NCI-H69 (cell line): ENCODE measurements around the gene MPDU1.
"Not testable (repeated sequence)": the region's sequence is repeated elsewhere in the genome, so short reads cannot be mapped to it uniquely, and the experiment has no call there.

ENCODE experiments used
- DNase-seq: peaks from one replicate; lab custom pipeline; 2025; lab: John Stamatoyannopoulos, UW

Gene MPDU1

GRCh38 chr17:7614425-7615264, 31.0 kb downstream of the MPDU1 start, which contains the start of gene FXR2:
Gene FXR2, minus strand, starts transcription at chr17:7614897. Its CDS starts 365 bp downstream, at chr17:7614532.
- peak; percentile 98 for DNase-seq

- DNase-seq, result no peak
Measured at GRCh38 chr17:7615265-7615747, 31.7 kb downstream of the MPDU1 start.

DNA sequence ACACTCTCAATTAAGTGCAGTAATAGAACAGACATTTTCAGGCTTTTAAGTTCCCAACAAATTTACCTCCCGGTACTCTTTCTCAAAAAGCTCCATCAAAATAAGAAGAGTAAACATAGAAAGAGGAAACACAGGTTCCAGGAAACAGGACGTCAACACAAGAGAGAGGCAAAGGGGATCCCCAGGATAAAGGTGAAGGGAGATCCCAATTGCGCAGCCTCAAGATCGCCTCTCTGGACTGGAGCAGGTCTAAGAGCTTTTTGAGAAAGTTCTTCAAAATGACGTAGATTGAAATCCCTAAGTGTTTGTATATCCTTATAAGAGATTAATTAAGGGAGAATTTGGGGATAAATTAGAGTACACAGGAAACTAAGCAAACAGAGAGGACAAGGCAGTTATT, 35.0 kb downstream of the MPDU1 start:
- no peak for DNase-seq

GRCh38 chr17:7620835-7621234, 37.2 kb downstream of the MPDU1 start:
- no peak for DNase-seq

- DNase-seq, result no peak
Measured at GRCh38 chr17:7623661-7624060, 40.0 kb downstream of the MPDU1 start.

- DNase-seq, result not testable (repeated sequence)
Measured at GRCh38 chr17:7625749-7626148, 42.1 kb downstream of the MPDU1 start.

DNA sequence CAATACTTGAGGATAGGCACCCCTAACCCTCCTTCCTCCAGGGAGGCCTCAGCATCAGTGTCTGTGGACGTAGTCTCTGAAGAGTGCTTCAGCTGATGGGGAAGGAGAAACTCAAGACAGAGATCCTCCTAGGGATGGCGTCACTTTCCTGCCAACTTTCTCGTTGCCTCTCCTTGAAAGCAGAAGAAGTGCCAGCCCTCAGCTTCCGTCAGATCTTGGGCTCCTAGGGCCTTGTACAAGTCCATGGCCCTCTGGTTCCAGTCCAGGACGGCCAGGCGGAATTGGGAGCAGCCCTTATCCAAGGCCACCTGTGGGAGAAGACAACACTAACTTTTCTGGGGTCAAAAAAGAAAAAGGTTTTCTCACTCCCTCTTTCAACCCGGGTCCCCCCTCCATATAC, 42.7 kb downstream of the MPDU1 start:
- no peak for DNase-seq

DNA sequence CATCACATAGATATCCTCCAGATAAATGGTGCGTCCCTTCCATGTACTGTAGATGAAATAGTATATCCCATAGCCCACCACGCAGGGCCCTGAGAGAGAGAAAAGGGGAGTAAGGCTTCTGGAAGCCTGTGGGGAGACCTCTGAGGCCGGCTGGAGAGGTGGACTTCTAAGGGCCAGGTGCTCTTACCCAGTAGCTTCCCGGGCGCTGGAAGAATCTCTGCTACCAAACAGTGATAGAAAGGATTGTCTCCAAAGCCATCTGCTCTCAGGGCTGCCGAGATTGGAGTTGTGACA, 43.3 kb downstream of the MPDU1 start:
- DNase-seq, result no peak

DNA sequence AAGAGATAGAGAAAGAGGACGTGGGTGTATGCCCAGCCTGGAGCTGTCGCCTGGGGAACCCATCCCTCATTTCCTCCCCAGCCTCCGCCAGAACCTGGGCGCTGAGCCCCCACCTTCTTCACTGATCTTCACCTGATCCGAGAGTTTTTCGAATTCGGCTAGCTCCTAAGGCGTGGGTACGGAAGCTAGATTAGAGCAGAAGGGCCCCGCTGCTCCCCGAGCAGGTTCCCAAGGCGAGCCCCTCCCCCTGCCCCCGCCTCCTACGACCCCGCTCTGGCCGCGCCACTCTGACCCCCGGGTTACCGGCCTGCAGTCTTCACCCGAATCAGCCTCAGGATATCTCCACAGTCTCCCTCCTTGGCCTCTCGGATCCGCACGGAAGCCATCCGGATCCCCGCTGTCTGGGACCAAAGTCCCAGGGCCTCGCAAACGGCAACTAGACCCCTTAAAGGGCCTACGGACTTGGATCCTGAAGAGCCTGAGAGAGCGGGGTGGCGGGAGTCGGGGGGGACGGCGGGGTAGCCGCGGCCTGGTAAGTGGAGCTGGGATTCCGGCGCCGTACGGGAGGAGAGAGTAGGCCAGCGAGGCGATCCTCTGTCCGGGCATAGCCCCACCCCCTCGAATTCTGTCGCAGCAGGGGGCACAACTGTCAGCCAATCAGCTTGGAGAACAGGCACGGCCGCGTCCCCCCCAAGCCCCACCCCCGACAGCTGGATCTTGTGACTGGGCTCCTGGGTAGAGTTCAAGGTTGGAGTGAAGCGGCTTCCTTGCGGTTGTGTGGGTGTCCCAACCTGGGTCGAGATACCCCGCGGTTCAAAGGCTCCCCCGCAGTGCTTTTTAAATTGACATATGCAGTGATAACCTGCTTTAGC, 43.8 kb downstream of the MPDU1 start, which contains the start of gene SAT2:
SAT2 (minus strand) TSS at position 572 of the 872 bp plus-strand sequence; CDS start at position 386, 186 bp downstream.
- peak; percentile 89 for DNase-seq

GRCh38 chr17:7629939-7630571, 46.4 kb downstream of the MPDU1 start, which contains the start of gene SHBG:
Gene SHBG, plus strand, starts transcription at chr17:7630135. Its CDS starts 38 bp downstream, at chr17:7630173.
- no peak for DNase-seq

DNA sequence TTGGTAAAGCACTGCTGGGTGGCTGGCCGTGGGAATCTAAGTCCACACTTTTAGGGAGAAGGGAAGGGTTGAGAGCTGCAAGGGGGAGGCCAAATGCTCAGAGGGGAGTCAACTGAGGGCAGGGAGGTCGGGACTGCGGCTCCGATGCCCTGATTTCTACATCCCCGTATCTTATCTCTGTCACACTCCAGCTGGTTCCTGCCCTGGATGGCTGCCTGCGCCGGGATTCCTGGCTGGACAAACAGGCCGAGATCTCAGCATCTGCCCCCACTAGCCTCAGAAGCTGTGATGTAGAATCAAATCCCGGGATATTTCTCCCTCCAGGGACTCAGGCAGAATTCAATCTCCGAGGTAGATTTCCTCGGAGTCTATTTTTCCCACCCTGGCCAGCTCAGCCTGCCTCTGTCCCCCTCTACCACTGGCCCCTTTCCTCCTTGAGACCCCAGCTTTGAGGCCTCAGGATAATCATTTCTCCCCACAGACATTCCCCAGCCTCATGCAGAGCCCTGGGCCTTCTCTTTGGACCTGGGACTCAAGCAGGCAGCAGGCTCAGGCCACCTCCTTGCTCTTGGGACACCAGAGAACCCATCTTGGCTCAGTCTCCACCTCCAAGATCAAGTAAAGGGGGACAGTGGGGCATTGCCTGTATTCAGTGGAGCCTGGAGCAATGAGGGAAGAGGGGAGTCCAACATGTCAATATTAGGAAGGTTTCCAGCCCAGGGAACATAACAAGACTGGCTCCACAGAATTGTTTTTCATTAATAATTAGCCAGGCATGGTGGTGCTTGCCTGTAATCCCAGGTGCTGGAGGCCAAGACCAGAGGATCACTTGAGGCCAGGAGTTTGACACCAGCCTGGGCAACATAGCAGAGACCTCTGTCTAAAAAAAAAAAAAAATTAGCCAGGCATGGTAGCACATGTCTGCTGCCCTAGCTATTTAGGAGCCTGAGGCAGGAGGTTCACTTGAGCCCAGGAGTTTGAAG, 48.0 kb downstream of the MPDU1 start:
- DNase-seq, result no peak

DNA sequence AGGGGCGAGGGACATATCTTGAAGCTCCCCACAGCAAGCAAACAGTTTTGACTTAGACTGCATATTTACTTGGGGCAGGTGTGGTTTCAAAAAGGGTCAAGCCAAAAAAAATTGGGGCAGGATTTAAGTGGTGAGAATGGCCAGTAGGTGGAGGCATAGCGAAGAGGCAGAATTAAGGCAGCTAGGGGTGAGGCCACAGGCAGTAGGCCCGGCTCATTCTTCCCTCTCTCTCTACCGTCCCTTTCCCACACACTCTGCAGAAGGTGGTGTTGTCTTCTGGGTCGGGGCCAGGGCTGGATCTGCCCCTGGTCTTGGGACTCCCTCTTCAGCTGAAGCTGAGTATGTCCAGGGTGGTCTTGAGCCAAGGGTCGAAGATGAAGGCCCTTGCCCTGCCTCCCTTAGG, 48.8 kb downstream of the MPDU1 start:
- peak; percentile 49 for DNase-seq

- DNase-seq, result no peak
Measured at GRCh38 chr17:7633093-7633492, 49.4 kb downstream of the MPDU1 start.

DNA sequence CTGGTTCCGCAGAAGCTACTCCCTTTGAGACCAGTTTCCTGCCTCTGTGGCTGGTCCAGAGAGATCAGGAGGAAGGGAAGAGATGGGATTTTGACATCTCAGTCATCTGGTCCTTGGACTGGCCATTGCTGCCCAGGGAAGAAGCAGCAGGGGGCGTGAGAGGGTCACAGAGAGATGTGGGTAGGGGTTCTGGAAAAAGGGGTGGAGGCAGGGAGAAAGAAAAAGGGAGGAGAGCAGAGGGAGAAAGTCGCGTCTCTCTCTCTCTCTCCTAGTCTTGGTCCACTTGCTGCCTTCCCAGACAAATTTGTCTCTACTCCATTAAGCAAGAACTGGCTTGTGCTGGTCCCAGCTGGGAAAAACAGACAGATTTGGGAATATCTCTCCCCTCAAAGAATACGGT, 50.7 kb downstream of the MPDU1 start:
- peak; percentile 12 for DNase-seq

- DNase-seq, result no peak
Measured at GRCh38 chr17:7636163-7636562, 52.5 kb downstream of the MPDU1 start.
